Glomerular endothelial cell (primary cell): ENCODE results near the gene ARHGAP31. TPM values are rescaled to one million over a fixed set of nuclear protein-coding genes. Genes with fewer than 3 reads are reported as not detected.
"Not testable (repeated sequence)": the region's sequence is repeated elsewhere in the genome, so short reads cannot be mapped to it uniquely, and the experiment has no call there.

Experiments used
- DNase-seq: peaks from one replicate; pipeline ENCODE4 v3.0.0-alpha.2; 2011; ENCODE audit warnings: low read depth, low spot score; ENCODE audit errors: extremely low read depth
- total RNA-seq: library from RNA; depleted of rRNA; stranded (reverse); fragments of >200 nt; gene quantifications from 2 replicates; pipeline ENCODE4 v1.2.3, GENCODE V29; 2015

The ARHGAP31 gene
- total RNA-seq, result 53.9 and 73.3 TPM in 2 replicates

- DNase-seq, result no peak
Measured at GRCh38 chr3:119293871-119294695, at the start of gene ARHGAP31. ARHGAP31 (plus strand) TSS chr3:119294383; CDS start chr3:119294905, 522 bp downstream.

- no peak for DNase-seq
Measured at GRCh38 chr3:119245778-119246177, 48.4 kb upstream of the ARHGAP31 start.

- DNase-seq, result no peak
Measured at GRCh38 chr3:119255214-119255613, 39.0 kb upstream of the ARHGAP31 start.

- DNase-seq, result no peak
Measured at GRCh38 chr3:119257111-119257510, 37.1 kb upstream of the ARHGAP31 start.

- no peak for DNase-seq
Measured at GRCh38 chr3:119257654-119258410, 36.4 kb upstream of the ARHGAP31 start.

GRCh38 chr3:119258915-119259314, 35.3 kb upstream of the ARHGAP31 start:
- no peak for DNase-seq

- DNase-seq, result no peak
Measured at GRCh38 chr3:119259821-119260220, 34.4 kb upstream of the ARHGAP31 start.

- DNase-seq, result no peak
Measured at GRCh38 chr3:119261055-119261454, 33.1 kb upstream of the ARHGAP31 start.

GRCh38 chr3:119270212-119270611, 24.0 kb upstream of the ARHGAP31 start:
- not testable (repeated sequence) for DNase-seq

GRCh38 chr3:119276680-119277079, 17.5 kb upstream of the ARHGAP31 start:
- no peak for DNase-seq

GRCh38 chr3:119279101-119279554, 15.1 kb upstream of the ARHGAP31 start:
- DNase-seq, result peak; percentile 80

GRCh38 chr3:119279584-119280243, 14.5 kb upstream of the ARHGAP31 start:
- no peak for DNase-seq

- no peak for DNase-seq
Measured at GRCh38 chr3:119288669-119289403, 5.3 kb upstream of the ARHGAP31 start.

- no peak for DNase-seq
Measured at GRCh38 chr3:119289404-119289770, 4.8 kb upstream of the ARHGAP31 start.

- no peak for DNase-seq
Measured at GRCh38 chr3:119290613-119291012, 3.6 kb upstream of the ARHGAP31 start.

- DNase-seq, result no peak
Measured at GRCh38 chr3:119291062-119291700, 3.0 kb upstream of the ARHGAP31 start.

- DNase-seq, result no peak
Measured at GRCh38 chr3:119292666-119293065, 1.5 kb upstream of the ARHGAP31 start.

- DNase-seq, result no peak
Measured at GRCh38 chr3:119293105-119293870, 895 bp upstream of the ARHGAP31 start.
